HG03432 (cell line): ENCODE results near the gene NCAM1.
"Not testable (repeated sequence)": the region's sequence is repeated elsewhere in the genome, so short reads cannot be mapped to it uniquely, and the experiment has no call there.

Experiments used
- ATAC-seq: cut with Tn5 transposase; IDR thresholded peaks from one replicate; pipeline ENCODE4 v1.9.1; 2021; ENCODE audit warnings: mild to moderate bottlenecking, moderate library complexity; ENCODE audit not compliant: unreplicated experiment

The NCAM1 gene

DNA sequence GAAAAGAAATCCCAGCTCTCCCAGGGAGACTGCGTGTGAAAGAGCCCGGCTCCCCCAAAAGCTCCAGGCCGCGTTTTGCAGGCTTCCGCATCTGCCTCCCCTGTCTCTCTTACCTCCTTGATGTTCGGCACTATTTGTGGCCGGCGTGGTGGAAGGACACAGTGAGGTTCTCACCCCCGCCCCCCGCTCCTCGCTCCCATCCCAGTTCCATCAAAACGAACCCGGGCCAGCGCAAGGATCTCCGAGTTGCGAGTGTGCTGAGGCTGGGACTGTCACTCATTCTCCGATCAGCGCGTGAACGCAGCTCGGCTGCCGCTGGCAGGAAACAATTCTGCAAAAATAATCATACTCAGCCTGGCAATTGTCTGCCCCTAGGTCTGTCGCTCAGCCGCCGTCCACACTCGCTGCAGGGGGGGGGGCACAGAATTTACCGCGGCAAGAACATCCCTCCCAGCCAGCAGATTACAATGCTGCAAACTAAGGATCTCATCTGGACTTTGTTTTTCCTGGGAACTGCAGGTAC lies at the start of gene NCAM1:
Gene NCAM1 (plus strand): TSS at position 275 of the 523 bp plus-strand sequence.
- ATAC-seq = no peak

DNA sequence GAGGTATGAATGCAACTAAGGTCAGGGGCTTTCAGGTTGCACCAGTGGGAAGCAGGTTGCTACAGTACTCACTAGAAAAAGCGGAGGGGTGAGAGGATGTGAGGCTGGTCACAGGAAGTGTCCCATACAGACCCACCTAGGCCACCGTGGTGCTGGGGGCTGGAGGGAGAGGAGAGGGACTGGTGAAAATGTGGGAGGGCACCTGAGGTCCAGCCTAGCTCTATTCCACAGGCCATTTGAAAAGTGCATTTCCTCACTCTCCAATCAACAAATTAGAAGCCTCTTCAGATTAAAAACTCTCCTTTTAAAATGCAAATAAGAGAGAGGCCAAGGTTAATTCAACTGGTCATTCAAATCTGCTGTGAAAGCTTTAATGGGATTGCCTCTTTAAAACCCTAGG lies 38.6 kb upstream of the NCAM1 start:
- ATAC-seq = no peak

DNA sequence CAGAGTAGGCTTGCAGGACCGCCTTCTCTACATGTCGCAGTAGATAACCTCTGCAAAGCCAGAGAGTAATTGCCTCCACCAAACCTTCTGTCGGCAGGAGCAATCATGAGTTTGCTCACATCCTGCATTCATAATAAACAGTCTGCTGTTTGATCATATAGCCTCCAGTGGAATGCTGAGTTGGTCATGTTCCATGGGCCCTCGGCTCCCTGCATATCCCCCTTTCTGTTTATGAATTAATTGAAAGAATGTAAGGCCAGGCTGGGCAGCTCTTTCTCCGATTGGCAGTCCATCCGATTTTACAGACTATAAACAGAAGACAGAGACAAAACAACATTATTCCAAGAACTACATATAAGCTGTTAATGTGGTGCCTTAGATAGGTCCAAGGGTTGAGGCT lies 36.4 kb upstream of the NCAM1 start:
- not testable (repeated sequence) for ATAC-seq

DNA sequence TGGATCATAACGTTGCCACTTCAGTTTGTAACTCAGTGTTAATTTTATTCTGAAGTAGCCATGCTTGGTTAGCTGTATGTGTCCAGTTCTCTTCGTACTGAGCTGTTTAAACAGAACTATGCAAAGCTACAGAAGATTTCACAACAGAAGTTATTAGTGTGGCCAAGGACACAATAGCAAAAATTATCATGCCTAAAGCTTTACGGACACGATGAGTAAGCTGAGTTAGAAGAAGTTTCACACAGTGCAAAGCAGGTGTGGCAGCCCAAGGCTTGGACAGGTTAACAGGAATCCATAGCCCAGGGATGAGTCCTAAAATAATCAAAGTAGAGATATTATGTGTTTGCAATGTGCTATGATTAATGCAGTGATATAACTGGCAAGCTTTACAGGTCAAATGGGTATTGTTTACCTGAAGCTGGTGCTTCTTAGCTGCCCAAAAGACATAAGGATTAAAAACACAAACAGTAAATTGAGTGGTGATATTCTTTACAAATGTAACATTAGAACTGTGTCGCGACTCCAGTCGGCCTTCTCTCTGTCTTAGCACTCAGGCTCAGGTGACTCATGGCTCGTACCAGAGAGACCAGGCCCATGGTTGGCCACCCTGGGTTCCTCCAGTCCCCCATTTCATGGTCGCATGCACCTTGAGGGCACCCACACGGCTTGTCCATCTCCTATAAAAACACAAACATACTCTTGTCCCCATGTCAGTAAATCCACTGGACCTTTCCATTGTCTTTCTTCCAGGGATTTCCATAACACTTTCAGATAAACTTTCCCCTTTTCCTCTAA lies 35.5 kb upstream of the NCAM1 start:
- no peak for ATAC-seq

DNA sequence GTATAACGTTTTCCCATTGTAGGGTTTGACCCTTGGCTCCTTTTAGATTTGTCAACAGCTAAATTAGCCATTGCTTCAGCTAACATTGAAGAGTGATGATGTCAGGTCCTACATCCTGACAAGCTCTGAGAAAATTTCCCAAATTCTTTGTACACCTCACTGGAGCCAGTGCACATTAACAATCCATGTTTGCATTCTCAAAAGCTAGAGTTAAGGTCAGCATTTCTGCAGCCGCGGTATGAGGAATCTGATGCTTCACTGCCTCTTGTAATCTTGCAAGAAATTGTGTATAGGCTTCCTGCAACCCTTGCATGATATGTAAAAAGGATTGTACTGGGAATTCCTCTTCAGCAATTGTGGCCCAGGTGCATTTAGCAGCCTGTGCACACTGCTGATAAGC lies 33.1 kb upstream of the NCAM1 start:
- no peak for ATAC-seq

DNA sequence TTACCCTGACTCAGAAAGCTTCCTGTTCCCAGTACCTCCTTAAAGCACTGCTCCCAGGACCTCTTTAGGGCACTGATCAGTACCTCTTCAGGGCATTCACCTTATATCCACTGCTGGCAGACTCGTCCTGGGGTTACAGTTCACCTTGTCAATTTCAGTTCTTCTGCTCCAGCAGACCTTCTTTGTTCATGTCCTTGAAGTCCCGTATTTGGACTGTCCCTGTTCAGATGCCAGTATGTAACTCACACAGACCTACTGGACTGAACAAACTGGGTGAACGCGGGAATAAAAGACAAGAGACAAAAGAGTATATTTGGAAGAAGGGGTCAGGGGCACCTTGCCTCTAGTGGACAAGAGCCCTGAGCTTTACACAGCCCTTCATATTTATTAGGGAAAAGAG lies 31.8 kb upstream of the NCAM1 start:
- no peak for ATAC-seq

DNA sequence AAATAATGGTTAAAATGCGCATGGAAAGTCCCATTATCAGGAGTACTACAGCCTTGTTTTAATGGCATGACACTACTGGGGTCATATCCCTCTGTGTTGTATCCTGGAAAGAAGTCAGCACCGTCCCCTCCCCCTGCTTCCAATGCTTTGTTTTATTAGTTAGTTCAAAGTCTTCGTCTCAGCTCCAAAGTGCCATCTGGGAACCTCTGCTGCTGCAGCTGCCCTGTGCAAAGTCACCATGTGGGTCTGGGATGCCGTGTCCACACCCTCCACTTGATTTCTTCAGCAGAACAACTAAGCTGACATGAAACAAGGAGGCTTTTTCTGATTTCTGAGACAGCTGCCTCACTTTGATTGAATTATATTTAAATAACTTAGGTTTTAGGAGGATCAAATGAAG lies 29.5 kb upstream of the NCAM1 start:
- no peak for ATAC-seq

DNA sequence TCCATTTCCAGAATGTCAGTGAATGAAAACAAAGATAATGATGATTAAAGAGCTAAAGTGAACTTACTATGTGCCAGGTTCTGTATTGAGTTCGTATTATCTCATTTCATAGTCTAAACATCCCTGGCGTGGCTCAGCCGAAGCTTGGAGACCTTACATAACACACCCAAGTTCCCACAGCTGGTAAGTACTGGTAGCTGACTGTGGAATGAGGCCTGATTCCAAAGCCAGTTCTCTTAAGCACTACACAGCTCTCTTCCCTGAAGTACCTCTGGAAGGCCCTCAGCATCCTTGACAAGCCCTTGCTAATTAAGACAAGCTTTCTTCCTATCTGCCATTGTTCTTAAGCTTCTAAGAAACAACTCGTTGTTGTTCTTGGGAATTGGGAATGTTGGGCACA lies 28.6 kb upstream of the NCAM1 start:
- no peak for ATAC-seq

DNA sequence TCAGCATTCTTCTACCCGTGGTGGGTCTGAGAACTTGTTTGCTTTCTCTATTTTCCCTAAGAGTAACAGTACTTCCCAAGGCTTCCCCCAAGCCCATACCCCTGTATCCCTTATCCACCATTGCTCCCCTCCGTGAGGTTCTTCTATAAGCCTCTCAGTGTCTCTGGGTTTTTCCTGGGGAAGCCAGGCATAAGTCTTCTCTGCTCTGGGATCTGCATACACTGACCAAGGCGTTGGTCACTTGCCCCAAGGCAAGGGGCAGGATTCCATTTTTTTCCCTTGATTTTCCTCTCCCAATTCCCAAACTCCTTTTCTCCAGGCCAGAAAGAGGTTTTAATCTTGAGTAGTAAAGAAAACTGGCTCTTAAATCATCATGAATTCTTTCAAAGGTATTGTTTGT lies 27.2 kb upstream of the NCAM1 start:
- ATAC-seq = no peak

DNA sequence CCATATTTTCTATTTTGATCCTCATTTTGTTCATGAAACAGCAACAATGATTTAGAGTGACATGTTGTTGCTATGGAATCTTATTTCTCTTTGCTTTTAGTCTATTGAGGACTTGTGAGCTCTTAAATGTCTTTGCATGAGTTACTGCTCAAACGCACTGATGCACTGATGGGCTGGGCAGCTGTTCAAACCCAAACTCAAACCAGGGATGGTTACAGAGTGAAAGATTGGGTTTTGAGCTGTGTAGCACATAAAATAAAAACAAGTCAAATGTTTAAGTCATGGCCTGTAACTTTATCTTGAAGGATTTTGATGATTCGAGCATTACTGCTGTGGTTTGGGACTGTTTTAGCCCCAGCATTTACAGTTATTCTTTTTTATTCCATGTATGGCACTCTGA lies 20.1 kb upstream of the NCAM1 start:
- no peak for ATAC-seq

DNA sequence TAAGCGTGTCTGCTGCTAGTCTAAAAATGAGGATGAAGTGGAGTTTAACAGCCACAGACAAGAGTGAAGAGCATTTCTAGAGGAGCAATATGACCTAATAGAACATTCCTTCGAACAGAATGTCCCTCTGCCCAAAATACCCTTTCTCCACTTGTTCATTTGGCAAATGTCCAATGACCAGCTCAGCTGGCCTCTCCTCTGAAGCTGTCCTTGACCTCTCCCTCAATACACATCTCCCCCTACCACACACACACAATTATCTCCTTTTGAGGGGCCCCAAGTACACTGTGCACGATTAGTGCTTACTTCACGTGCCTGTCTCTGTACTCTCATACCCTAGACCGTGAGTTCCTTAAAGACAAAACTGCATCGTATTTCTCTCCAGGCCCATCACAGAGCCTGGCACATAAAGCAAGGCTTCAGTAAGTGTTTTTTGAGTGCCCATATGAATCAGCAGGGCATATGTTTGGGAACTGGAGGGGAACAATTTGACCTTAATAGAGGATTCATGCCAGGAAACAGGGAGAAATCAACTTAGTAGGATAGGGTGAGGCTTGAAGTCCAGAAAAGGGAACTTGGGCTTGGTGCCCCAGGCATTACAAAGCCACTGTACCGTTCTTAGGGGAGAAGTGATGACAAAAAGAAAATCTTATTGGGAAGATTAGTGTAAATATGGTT lies 18.1 kb upstream of the NCAM1 start:
- ATAC-seq = no peak

DNA sequence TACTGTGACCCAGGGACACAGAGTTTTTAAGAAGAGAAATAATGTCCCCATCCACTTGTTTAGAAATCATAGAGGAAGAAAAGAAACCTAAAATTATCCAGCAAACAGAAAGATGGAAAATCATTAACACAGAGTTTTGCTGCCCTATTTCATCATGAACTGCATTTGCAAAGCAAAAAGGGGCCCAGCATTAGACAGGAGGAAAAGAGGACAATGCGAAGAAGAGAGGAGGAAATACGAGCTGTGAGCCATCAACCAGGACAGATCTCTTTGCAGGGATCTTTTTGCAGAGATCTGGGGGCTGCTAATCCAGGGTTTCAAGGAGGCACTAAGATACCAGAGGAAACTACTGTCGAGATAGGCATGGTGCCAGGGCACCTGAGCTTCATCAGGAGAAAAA lies 14.4 kb upstream of the NCAM1 start:
- no peak for ATAC-seq

DNA sequence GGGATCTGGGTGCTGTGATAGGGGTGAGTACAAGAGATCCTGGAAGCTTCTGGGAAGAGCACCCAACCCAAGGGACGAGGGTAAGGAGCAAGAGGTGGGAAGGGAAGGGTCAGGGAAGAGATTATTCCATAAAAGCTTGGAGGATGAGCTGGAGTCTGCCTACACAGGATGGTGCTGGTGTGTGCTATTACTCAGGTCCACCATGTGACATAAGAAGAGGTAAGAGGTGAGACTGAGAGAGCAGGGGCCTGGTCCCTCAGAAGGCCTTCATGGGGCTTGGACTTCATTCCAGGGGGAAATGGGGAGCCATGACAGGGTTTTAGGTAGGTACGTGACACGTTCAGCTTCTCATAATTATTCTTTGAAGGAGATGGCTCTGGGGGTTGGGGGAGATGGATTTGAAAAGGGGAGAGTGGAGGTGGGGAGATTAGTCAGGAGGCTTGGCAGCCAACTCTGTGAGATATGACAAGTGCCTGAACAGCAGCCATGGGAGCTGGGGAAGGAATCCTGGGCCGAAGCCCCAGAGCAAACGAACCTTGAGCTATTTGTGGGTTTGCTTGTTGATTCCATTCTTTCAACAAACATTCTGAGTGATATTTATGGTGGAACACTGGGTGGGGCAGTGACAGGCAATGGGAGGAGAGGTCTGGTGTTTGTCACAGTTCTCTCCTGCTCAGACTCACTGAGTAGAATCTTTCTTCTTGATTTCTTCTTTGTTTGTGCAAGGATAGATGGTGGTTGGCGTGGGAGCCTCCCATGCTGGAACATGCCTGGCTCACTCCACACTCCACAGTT lies 11.2 kb upstream of the NCAM1 start:
- no peak for ATAC-seq

DNA sequence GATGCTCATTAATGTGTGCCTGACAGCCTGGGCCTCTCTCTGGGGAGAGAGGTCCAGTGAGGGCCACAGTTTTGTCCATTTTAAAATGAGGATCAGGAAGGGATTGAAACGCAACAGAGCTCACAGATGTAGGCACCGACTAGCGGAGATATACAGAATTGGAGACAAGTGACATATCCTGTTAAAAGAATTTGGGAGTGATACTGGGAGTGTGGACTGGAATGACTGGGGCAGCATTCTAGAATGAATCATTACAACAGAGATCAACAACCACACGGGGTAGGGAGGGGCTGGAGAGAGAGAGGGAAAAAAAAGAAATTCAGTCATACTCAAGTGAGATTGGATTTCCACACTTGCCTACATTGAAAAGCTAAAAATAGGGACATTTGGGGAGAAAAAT lies 2.5 kb upstream of the NCAM1 start:
- ATAC-seq = no peak

DNA sequence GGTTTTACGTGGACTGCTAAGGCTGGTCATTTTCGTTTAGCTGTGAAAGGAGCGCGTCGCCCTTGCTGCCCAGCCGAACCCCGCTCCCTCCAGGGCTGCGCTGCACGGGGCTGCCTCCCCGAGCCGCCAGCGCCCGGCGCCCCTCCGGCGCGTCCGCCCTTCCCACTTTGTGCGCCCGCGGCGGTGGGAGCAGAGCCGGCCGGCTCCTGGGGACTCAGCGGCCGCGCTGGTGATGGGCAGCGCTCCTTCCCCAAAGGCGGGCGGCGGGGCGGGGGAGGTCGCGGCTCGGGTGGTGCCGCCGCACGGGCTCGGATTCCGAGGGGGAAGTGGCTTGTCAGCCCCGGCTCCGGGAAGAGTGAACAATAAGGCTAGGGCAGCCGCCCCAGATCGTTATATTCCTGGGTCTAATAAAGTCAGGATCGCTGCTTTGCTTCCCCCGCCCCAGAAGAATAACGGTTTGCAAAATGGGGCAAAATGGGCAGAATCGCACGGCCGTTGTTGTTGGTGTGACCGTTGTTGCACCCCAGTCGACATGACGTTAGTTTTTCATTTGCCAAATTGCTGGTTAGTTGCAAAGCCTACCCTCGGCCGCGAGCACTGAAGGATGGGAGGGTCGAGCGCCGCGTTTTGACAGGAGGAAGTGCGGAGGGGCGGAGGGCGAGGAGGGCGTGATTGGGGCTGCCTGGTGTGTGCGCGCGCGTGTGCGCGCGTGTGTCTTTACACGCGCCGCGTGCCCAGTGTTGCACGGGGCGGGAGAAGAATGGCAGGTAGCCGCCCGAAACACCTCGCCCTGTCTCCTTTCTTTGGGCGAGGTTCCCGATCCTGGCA lies 745 bp downstream of the NCAM1 start:
- no peak for ATAC-seq

DNA sequence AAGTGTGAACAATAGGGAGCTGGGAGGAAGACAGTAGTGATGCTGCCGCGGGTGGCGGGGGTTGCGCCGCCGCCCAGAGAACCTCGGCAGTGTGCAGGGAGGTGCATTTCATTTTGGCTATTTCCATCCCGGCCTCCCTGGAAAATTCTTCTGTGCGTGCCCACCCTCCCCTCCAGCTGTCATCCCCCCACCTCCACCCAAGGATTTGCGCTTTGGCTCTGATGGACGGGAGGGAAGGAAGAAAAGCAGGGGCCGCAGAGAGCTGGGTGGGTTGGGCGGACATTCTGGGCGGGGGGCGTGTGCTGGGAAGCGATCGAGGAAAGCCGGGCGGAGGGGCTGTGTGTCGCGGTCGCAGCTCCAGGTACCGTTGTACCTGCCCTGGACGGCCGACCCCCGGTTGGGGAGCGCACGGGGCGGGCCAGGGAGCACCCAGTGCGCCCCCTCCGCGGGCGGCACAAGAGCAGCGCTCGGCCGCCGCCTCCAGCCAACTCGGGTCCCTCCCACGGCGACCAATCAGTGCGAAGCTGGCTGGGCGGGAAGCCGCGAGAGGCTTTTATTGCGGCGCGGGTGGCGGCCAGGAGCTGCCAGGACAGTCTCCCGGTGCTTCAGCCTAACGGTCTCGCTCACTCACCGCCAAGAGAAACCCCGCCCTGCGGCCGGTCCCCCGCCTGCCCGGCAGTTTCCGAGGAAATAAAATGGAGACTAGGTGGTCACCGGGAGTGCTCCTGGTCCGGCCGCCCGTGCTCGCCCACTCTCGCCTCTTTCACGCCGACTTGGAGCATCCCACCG lies 1.6 kb downstream of the NCAM1 start:
- no peak for ATAC-seq

DNA sequence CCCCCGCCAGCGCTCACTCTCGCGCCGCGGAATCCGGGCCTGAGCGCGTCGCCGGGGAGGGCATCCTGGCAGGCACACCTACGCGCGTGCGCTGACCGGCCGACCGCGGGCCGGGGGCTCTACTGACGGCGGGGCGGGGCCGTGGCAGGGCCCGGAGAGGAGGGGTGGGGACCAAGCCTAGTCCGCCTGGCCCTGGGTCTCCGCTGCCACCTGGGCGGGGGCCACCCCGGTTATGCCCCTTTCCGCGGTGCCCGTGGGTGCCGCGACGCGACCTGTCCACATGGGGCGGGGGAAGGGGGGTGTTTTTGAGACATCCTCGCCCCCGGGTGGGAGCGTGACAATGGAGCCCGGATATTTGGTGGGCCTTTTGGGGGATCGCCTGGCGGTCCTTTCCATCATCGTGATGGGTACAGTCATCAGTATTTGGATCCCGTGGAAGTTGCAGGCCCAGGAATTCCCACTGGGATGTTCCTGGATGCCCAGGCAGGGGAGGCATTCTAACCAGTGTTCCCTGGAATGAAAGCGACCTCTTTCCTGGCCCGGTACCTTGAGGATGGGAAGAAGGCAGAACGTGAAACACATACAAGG lies 2.2 kb downstream of the NCAM1 start:
- no peak for ATAC-seq

DNA sequence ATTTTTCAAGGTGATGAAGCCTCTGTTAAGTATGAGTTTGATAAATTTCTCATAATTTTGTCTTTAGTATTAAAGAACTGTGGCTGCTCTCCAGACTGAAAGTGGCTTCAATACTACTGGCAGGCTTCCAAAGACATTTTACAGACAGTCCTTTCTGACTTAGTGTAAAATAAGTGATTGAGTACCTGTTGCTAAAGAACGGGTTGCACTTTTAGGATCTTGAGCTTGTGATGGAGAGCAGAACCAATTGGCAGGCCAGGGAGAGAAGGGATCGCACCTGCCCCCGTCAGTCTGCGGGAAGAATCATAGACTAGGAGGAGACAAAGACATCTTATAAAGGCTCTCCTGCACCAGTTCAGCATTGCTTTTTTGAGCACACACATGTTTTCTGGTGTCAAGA lies 4.4 kb downstream of the NCAM1 start:
- no peak for ATAC-seq

DNA sequence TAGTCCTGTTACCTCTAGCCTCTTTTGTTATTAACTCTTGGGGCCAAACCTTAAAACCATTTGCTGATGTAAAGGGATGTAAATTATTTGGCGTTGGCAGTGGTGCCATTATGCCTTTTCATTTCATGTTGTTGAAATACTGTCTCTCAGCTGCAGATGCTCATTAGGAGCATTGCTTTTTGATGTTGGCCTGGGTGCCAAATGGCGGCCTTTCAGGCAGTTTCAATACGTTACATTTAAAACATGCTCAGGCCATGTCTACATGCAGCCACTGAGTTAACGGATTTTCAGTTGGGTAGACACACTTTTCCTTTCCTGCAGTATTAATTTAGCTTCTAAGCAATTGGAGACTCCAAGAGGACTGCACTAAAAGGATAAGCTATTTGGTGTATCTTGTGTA lies 5.3 kb downstream of the NCAM1 start:
- no peak for ATAC-seq

DNA sequence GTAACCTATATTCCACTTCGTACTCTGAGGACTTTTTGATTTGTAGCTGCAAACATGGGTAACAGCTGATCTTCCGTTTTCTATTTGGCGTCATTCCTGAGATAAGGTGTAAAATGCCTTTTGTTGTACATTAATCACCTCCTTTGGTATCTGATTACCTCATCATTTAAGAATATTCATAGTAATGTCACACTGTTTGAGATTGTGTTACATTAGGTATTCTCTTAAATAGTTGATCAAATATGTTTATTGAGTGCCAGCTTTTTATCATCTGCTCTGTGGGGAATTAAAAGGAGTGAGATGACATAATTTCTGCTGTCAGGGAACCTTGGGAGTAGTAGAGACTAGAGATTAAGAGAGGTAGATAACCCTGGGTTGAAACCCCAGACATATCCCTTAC lies 5.9 kb downstream of the NCAM1 start:
- no peak for ATAC-seq
